WTC11 (cell line): Measurements from ENCODE around the gene PPP6R1. TPM values are rescaled to one million over a fixed set of nuclear protein-coding genes. Genes with fewer than 3 reads are reported as not detected.

ENCODE experiments used
- ATAC-seq: fragments of 200-7000 bp; cut with Tn5 transposase; 2 replicates; pipeline ENCODE4 v1.10.0; 2021; ENCODE audit warnings: mild to moderate bottlenecking, moderate library complexity
- CTCF ChIA-PET: fragments of 300-600 bp; sonication (Branson Sonifier 250); formaldehyde crosslinking; loops from one replicate; lab custom pipeline; 2021; ENCODE audit warnings: antibody characterized with exemption; lab: Charles Lee
- POLR2A ChIA-PET: fragments of 350-600 bp; sonication (Branson Sonifier 250); formaldehyde crosslinking; loops from one replicate; lab custom pipeline; 2021; ENCODE audit warnings: antibody characterized with exemption; lab: Charles Lee
- DNase-seq: peaks from one replicate; pipeline ENCODE4 v3.0.0; 2021; ENCODE audit warnings: low spot score
- H3K27ac Mint-ChIP-seq: 2 replicates; pipeline ENCODE4 v1.8.0; 2021; ENCODE audit warnings: mixed read lengths
- H3K27me3 Mint-ChIP-seq: 2 replicates; pipeline ENCODE4 v1.8.0; 2021; ENCODE audit warnings: low read depth, mild to moderate bottlenecking, moderate library complexity, mixed read lengths
- H3K36me3 Mint-ChIP-seq: 2 replicates; pipeline ENCODE4 v1.8.0; 2021; ENCODE audit warnings: mixed read lengths
- H3K4me1 Mint-ChIP-seq: 2 replicates; pipeline ENCODE4 v1.8.0; 2022; ENCODE audit warnings: mixed read lengths
- H3K4me3 Mint-ChIP-seq: 2 replicates; pipeline ENCODE4 v1.8.0; 2021; ENCODE audit warnings: mild to moderate bottlenecking, moderate library complexity, mixed read lengths
- H3K9me3 Mint-ChIP-seq: 2 replicates; pipeline ENCODE4 v1.8.0; 2021; ENCODE audit warnings: mixed read lengths
- AFF4 ChIP-seq: sonication (generic); formaldehyde crosslinking; IDR thresholded peaks from 2 replicates; pipeline ENCODE4 v1.8.1; 2023; ENCODE audit warnings: mild to moderate bottlenecking, missing genetic modification reagents, borderline replicate concordance
- CBFB ChIP-seq: sonication (generic); formaldehyde crosslinking; IDR thresholded peaks from 2 replicates; pipeline ENCODE4 v1.8.1; 2022; ENCODE audit warnings: mild to moderate bottlenecking, low read depth, missing genetic modification reagents
- ELF4 ChIP-seq: sonication (generic); formaldehyde crosslinking; IDR thresholded peaks from 2 replicates; pipeline ENCODE4 v1.8.1; 2022; ENCODE audit warnings: low read depth, mild to moderate bottlenecking, moderate library complexity, missing genetic modification reagents
- EMX1 ChIP-seq: fragments of 250-450 bp; sonication (Bioruptor Pico); IDR thresholded peaks from 2 replicates; pipeline ENCODE4 v1.8.0; 2021; ENCODE audit warnings: mild to moderate bottlenecking
- ERG ChIP-seq: fragments of 250-450 bp; sonication (Bioruptor Pico); IDR thresholded peaks from 2 replicates; pipeline ENCODE4 v1.8.0; 2021; ENCODE audit warnings: mild to moderate bottlenecking
- ESRRA ChIP-seq: sonication (generic); formaldehyde crosslinking; IDR thresholded peaks from 2 replicates; pipeline ENCODE4 v1.8.1; 2022; ENCODE audit warnings: mild to moderate bottlenecking, missing genetic modification reagents, borderline replicate concordance
- ETV6 ChIP-seq: sonication (generic); formaldehyde crosslinking; IDR thresholded peaks from 2 replicates; pipeline ENCODE4 v1.8.1; 2022; ENCODE audit warnings: mild to moderate bottlenecking, missing genetic modification reagents
- JAZF1 ChIP-seq: fragments of 250-450 bp; sonication (Bioruptor Pico); IDR thresholded peaks from 2 replicates; pipeline ENCODE4 v1.9.0; 2021; ENCODE audit warnings: moderate library complexity, mild to moderate bottlenecking, inconsistent platforms
- KAT7 ChIP-seq: sonication (generic); formaldehyde crosslinking; IDR thresholded peaks from 2 replicates; pipeline ENCODE4 v1.8.1; 2023; ENCODE audit warnings: missing genetic modification reagents, mild to moderate bottlenecking, borderline replicate concordance
- NFATC4 ChIP-seq: fragments of 250-450 bp; sonication (Bioruptor Pico); IDR thresholded peaks from 2 replicates; pipeline ENCODE4 v1.9.0; 2021; ENCODE audit warnings: mild to moderate bottlenecking
- NR1H2 ChIP-seq: sonication (generic); formaldehyde crosslinking; IDR thresholded peaks from 2 replicates; pipeline ENCODE4 v1.9.0; 2021; ENCODE audit warnings: mild to moderate bottlenecking, moderate library complexity, missing genetic modification reagents
- RORB ChIP-seq: fragments of 250-450 bp; sonication (Bioruptor Pico); IDR thresholded peaks from 2 replicates; pipeline ENCODE4 v1.9.0; 2021; ENCODE audit warnings: mild to moderate bottlenecking
- STAT6 ChIP-seq: sonication (generic); formaldehyde crosslinking; conservative IDR thresholded peaks from 2 replicates; pipeline ENCODE4 v1.8.1; 2023; ENCODE audit warnings: mild to moderate bottlenecking, low read depth, missing genetic modification reagents, moderate library complexity
- TEAD1 ChIP-seq: sonication (generic); formaldehyde crosslinking; IDR thresholded peaks from 2 replicates; pipeline ENCODE4 v1.8.0; 2022; ENCODE audit warnings: mild to moderate bottlenecking, missing genetic modification reagents
- USF1 ChIP-seq: sonication (generic); formaldehyde crosslinking; IDR thresholded peaks from 2 replicates; pipeline ENCODE4 v1.8.0; 2022; ENCODE audit warnings: mild to moderate bottlenecking, missing genetic modification reagents
- ZNF138 ChIP-seq: sonication (generic); formaldehyde crosslinking; conservative IDR thresholded peaks from 2 replicates; pipeline ENCODE4 v1.8.1; 2022; ENCODE audit warnings: mild to moderate bottlenecking, moderate library complexity, missing genetic modification reagents
- ZNF281 ChIP-seq: sonication (generic); formaldehyde crosslinking; IDR thresholded peaks from 2 replicates; pipeline ENCODE4 v1.8.0; 2023; ENCODE audit warnings: mild to moderate bottlenecking, missing genetic modification reagents
- ZNF416 ChIP-seq: fragments of 250-450 bp; sonication (Bioruptor Pico); IDR thresholded peaks from 2 replicates; pipeline ENCODE4 v1.9.0; 2021; ENCODE audit warnings: mild to moderate bottlenecking, inconsistent platforms
- ZNF671 ChIP-seq: fragments of 250-450 bp; sonication (Bioruptor Pico); IDR thresholded peaks from 2 replicates; pipeline ENCODE4 v1.8.0; 2021; ENCODE audit warnings: mild to moderate bottlenecking
- total RNA-seq: library from RNA; stranded (reverse); gene quantifications from 3 replicates; pipeline ENCODE4 v1.2.3, GENCODE V29; 2021

Gene PPP6R1
- total RNA-seq, 1 experiment from 2014 or later: 91.8 TPM

- TF ChIP-seq STAT6 (CRISPR knock-in tag): no peak
These were observed 18.7 kb upstream of the PPP6R1 start (continued) for GRCh38 chr19:55277494-55277893.

GRCh38 chr19:55276720-55277430 lies 18.1 kb upstream of the PPP6R1 start:
- no peak overlapping the region for H3K27ac Mint-ChIP-seq
- TF ChIP-seq JAZF1: no peak
- TF ChIP-seq EMX1 (CRISPR knock-in tag): no peak
- TF ChIP-seq ERG (CRISPR knock-in tag): no peak
- TF ChIP-seq KAT7: no peak
- no peak for TF ChIP-seq ETV6 (CRISPR knock-in tag)
- TF ChIP-seq CBFB: no peak
- TF ChIP-seq ZNF138 (CRISPR knock-in tag): no peak
- TF ChIP-seq ZNF671 (CRISPR knock-in tag): no peak
- TF ChIP-seq NR1H2: no peak
- H3K36me3 Mint-ChIP-seq: peaks cover 7% of the 10 kb centered on the region
- ChIA-PET CTCF (interaction anchor here (0.9 kb wide), 1 partner anchor 116 kb away, joined by 3 read pairs; no protein-coding TSS in a partner anchor), POLR2A (no interaction called here)
- ATAC-seq (no peak), DNase-seq (no peak)
- H3K9me3 Mint-ChIP-seq: no peaks in the 10 kb centered on the region
- no peaks in the 10 kb centered on the region for H3K27me3 Mint-ChIP-seq
- H3K4me1 Mint-ChIP-seq: peaks cover 14% of the 10 kb centered on the region
- H3K4me3 Mint-ChIP-seq: no peak overlapping the region

GRCh38 chr19:55275851-55276719 lies 17.3 kb upstream of the PPP6R1 start:
- DNase-seq: no peak
- Mint-ChIP-seq H3K36me3 (peaks cover 8% of the 10 kb centered on the region), H3K4me3 (no peak overlapping the region), H3K27ac (0 out of 2 replicates have a peak overlapping the region, but pooled peaks have one; percentile 72), H3K4me1 (peaks cover 10% of the 10 kb centered on the region), H3K9me3 (no peaks in the 10 kb centered on the region), H3K27me3 (no peaks in the 10 kb centered on the region)
- ATAC-seq: no peak
- ChIA-PET POLR2A (no interaction called here), CTCF (interaction anchor here (0.6 to 0.9 kb wide), 2 partner anchors 115 to 159 kb away, joined by 3 to 4 read pairs; partner anchors contain the start of gene PPP1R12C)
- TF ChIP-seq TEAD1 (CRISPR knock-in tag): no peak
- no peak for TF ChIP-seq ZNF416 (CRISPR knock-in tag)
- no peak for TF ChIP-seq RORB
- TF ChIP-seq AFF4: no peak
- no peak for TF ChIP-seq ZNF281 (CRISPR knock-in tag)
- no peak for TF ChIP-seq ELF4 (CRISPR knock-in tag)
- TF ChIP-seq ZNF671 (CRISPR knock-in tag): no peak
- no peak for TF ChIP-seq USF1 (CRISPR knock-in tag)
- TF ChIP-seq ESRRA (CRISPR knock-in tag): no peak
- no peak for TF ChIP-seq NFATC4
